HCT116 (cell line): ENCODE measurements around the gene SFTPB. TPM values are rescaled to one million over a fixed set of nuclear protein-coding genes. Genes with fewer than 3 reads are reported as not detected.

ENCODE experiments used
- ATAC-seq: fragments of 200-7000 bp; cut with Tn5 transposase; 2 replicates; pipeline ENCODE4 v1.9.1; 2020; ENCODE audit warnings: mild to moderate bottlenecking, moderate library complexity
- BruUV-seq: library from RNA; stranded (reverse); fragments of 400-500 nt; replicated peaks from 2 replicates; lab custom pipeline; 2021; lab: Mats Ljungman, UMichigan
- CTCF ChIA-PET: fragments of 300-600 bp; sonication (Branson Sonifier 250); formaldehyde crosslinking; loops from one replicate; lab custom pipeline; 2021; ENCODE audit warnings: antibody characterized with exemption; lab: Charles Lee
- POLR2A ChIA-PET: fragments of 300-600, 350-600 bp; sonication (Branson Sonifier 250); formaldehyde crosslinking; loops from one replicate; lab custom pipeline; 2021; ENCODE audit warnings: antibody characterized with exemption; lab: Charles Lee
- RAD21 ChIA-PET, 2 experiments: fragments of 300-600 bp; sonication (Branson Sonifier 250); formaldehyde crosslinking; loops; one replicate each; lab custom pipeline; 2023; ENCODE audit warnings: low total read pairs in 2 of 2; ENCODE audit not compliant: uncharacterized antibody in 2 of 2, unreplicated experiment in 2 of 2, low non-redundant PET in 1 of 2; lab: Charles Lee
- DNase-seq: peaks from one replicate; pipeline ENCODE4 v3.0.0-alpha.2; 2010; ENCODE audit warnings: low read depth, low spot score
- H2AFZ ChIP-seq: fragments of 200-600 bp; shearing (Covaris generic), sonication (generic); 2 replicates; pipeline ENCODE4 v1.6.1; 2017; ENCODE audit warnings: low read depth, mixed run types, mixed read lengths, antibody characterized with exemption, low read length; ENCODE audit not compliant: poor library complexity, severe bottlenecking
- H3K27ac ChIP-seq: 2 replicates; pipeline ENCODE4 v1.5.1; 2012; ENCODE audit warnings: low read depth, low read length
- H3K27me3 ChIP-seq: fragments of 200-600 bp; sonication (generic); 2 replicates; pipeline ENCODE4 v1.6.1; 2016; ENCODE audit warnings: mixed run types, low read length, mixed read lengths; ENCODE audit not compliant: insufficient read depth
- H3K36me3 ChIP-seq, 2 experiments: fragments of 200-500 bp in 1 of 2; fragments of 200-600 bp in 1 of 2; sonication (Bioruptor generic) in 1 of 2; sonication (generic) in 1 of 2; 2 replicates each; pipeline versions ENCODE4 v1.5.1 to v1.6.1; 2014 to 2016; ENCODE audit warnings: low read length in 2 of 2, inconsistent platforms in 1 of 2, mixed read lengths in 1 of 2, mixed run types in 1 of 2; ENCODE audit not compliant: insufficient read depth in 2 of 2, control insufficient read depth in 1 of 2
- H3K4me1 ChIP-seq, 2 experiments: fragments of 200-600 bp in 1 of 2; sonication (generic) in 1 of 2; 2 replicates each; pipeline versions ENCODE4 v1.5.1 to v1.6.1; 2012 to 2017; ENCODE audit warnings: low read length in 2 of 2, inconsistent platforms in 1 of 2, mild to moderate bottlenecking in 1 of 2, mixed read lengths in 1 of 2, mixed run types in 1 of 2, moderate library complexity in 1 of 2; ENCODE audit not compliant: insufficient read depth in 2 of 2, control insufficient read depth in 1 of 2
- H3K4me2 ChIP-seq: fragments of 200-600 bp; sonication (generic); 2 replicates; pipeline ENCODE4 v1.6.1; 2017; ENCODE audit warnings: mixed run types, low read length, mixed read lengths
- H3K4me3 ChIP-seq, 2 experiments: fragments of 200-600 bp in 1 of 2; sonication (generic) in 1 of 2; replicated peaks in 1 of 2; 2 replicates each; pipeline ENCODE4 v1.5.1; 2011 to 2016; ENCODE audit warnings: low read length in 2 of 2, control low read depth in 1 of 2, low read depth in 1 of 2, mild to moderate bottlenecking in 1 of 2, mixed read lengths in 1 of 2, mixed run types in 1 of 2
- H3K79me2 ChIP-seq: fragments of 200-600 bp; sonication (generic); 2 replicates; pipeline ENCODE4 v1.6.1; 2017; ENCODE audit warnings: mild to moderate bottlenecking, mixed run types, low read length, moderate library complexity, mixed read lengths; ENCODE audit not compliant: insufficient read depth
- H3K9ac ChIP-seq: fragments of 200-600 bp; sonication (generic); 2 replicates; pipeline ENCODE4 v1.6.1; 2016; ENCODE audit warnings: low read length, mixed read lengths
- H3K9me2 ChIP-seq: fragments of 200-600 bp; sonication (generic), shearing (Covaris generic); 2 replicates; pipeline ENCODE4 v1.6.1; 2017; ENCODE audit warnings: mixed run types, mild to moderate bottlenecking, moderate library complexity; ENCODE audit not compliant: insufficient read depth
- H3K9me3 ChIP-seq, 2 experiments: fragments of 200-500 bp in 1 of 2; fragments of 200-600 bp in 1 of 2; sonication (Bioruptor generic) in 1 of 2; sonication (generic) in 1 of 2; 2 replicates each; pipeline ENCODE4 v1.6.1; 2014 to 2017; ENCODE audit warnings: low read length in 2 of 2, mixed read lengths in 2 of 2, inconsistent platforms in 1 of 2, low read depth in 1 of 2, mild to moderate bottlenecking in 1 of 2, mixed run types in 1 of 2, moderate library complexity in 1 of 2; ENCODE audit not compliant: control insufficient read depth in 1 of 2, insufficient read depth in 1 of 2
- H4K20me1 ChIP-seq: fragments of 200-600 bp; sonication (generic), shearing (Covaris generic); 2 replicates; pipeline ENCODE4 v1.6.1; 2017; ENCODE audit warnings: mixed run types, mild to moderate bottlenecking, moderate library complexity; ENCODE audit not compliant: insufficient read depth
- CBX3 ChIP-seq: IDR thresholded peaks from 2 replicates; pipeline ENCODE4 v1.6.1; 2012; ENCODE audit warnings: low read depth
- CEBPB ChIP-seq: IDR thresholded peaks from 2 replicates; pipeline ENCODE4 v1.6.1; 2012; ENCODE audit warnings: low read depth
- ELF1 ChIP-seq: IDR thresholded peaks from 2 replicates; pipeline ENCODE4 v1.6.1; 2012; ENCODE audit warnings: low read depth, borderline replicate concordance
- EZH2 ChIP-seq: fragments of 200-600 bp; sonication (generic); IDR thresholded peaks from 2 replicates; pipeline ENCODE4 v1.6.1; 2017; ENCODE audit warnings: antibody characterized with exemption, mixed run types
- EZH2phosphoT487 ChIP-seq: fragments of 200-600 bp; IDR thresholded peaks from 2 replicates; pipeline ENCODE4 v1.6.1; 2018; ENCODE audit warnings: antibody characterized with exemption, borderline replicate concordance
- JUND ChIP-seq: IDR thresholded peaks from 2 replicates; pipeline ENCODE4 v1.6.1; 2012
- MAX ChIP-seq: IDR thresholded peaks from 2 replicates; pipeline ENCODE4 v1.6.1; 2012
- POLR2A ChIP-seq: IDR thresholded peaks from 2 replicates; pipeline ENCODE4 v1.7.0; 2011; ENCODE audit warnings: borderline replicate concordance; ENCODE audit not compliant: insufficient read depth, insufficient read length; ENCODE audit errors: extremely low read depth
- POLR2AphosphoS5 ChIP-seq: IDR thresholded peaks from 2 replicates; pipeline ENCODE4 v1.6.1; 2011; ENCODE audit warnings: mild to moderate bottlenecking, low read depth, low read length, moderate library complexity
- RAD21 ChIP-seq: IDR thresholded peaks from 2 replicates; pipeline ENCODE4 v1.6.1; 2012; ENCODE audit warnings: low read depth, mild to moderate bottlenecking
- SIN3A ChIP-seq: IDR thresholded peaks from 2 replicates; pipeline ENCODE4 v1.6.1; 2012; ENCODE audit warnings: low read depth
- SP1 ChIP-seq: IDR thresholded peaks from 2 replicates; pipeline ENCODE4 v1.6.1; 2012; ENCODE audit warnings: low read depth
- TCF7L2 ChIP-seq: IDR thresholded peaks from 2 replicates; pipeline ENCODE4 v1.7.0; 2011; ENCODE audit warnings: borderline replicate concordance, inconsistent platforms; ENCODE audit not compliant: insufficient read depth, insufficient read length; ENCODE audit errors: extremely low read depth
- YY1 ChIP-seq: IDR thresholded peaks from 2 replicates; pipeline ENCODE4 v1.6.1; 2011; ENCODE audit warnings: low read length, low read depth, moderate library complexity, mild to moderate bottlenecking; ENCODE audit not compliant: insufficient replicate concordance; ENCODE audit errors: extremely low read depth
- ZFX ChIP-seq: fragments of 450-650 bp; IDR thresholded peaks from 2 replicates; pipeline ENCODE4 v1.6.1; 2017
- ZNF274 ChIP-seq: fragments of 200-500 bp; sonication (Bioruptor generic); IDR thresholded peaks from 2 replicates; pipeline ENCODE4 v1.6.1; 2014; ENCODE audit warnings: mild to moderate bottlenecking, low read depth, low read length, inconsistent platforms
- intact Hi-C: fragments of 100-400 bp; cut with micrococcal nuclease; formaldehyde crosslinking; loops from 2 replicates; pipeline ENCODE4 v1.10.0; 2022
- total RNA-seq: library from RNA; stranded (reverse); gene quantifications from one replicate; pipeline ENCODE4 v1.2.1, GENCODE V29; 2021; ENCODE audit not compliant: unreplicated experiment
- TF ChIP-seq, protein P1 (sequence below): IDR thresholded peaks from 2 replicates; pipeline ENCODE4 v1.6.1; 2012; ENCODE audit warnings: low read depth

Gene SFTPB
- total RNA-seq, 1 experiment from 2014 or later: 13.3 TPM

DNA sequence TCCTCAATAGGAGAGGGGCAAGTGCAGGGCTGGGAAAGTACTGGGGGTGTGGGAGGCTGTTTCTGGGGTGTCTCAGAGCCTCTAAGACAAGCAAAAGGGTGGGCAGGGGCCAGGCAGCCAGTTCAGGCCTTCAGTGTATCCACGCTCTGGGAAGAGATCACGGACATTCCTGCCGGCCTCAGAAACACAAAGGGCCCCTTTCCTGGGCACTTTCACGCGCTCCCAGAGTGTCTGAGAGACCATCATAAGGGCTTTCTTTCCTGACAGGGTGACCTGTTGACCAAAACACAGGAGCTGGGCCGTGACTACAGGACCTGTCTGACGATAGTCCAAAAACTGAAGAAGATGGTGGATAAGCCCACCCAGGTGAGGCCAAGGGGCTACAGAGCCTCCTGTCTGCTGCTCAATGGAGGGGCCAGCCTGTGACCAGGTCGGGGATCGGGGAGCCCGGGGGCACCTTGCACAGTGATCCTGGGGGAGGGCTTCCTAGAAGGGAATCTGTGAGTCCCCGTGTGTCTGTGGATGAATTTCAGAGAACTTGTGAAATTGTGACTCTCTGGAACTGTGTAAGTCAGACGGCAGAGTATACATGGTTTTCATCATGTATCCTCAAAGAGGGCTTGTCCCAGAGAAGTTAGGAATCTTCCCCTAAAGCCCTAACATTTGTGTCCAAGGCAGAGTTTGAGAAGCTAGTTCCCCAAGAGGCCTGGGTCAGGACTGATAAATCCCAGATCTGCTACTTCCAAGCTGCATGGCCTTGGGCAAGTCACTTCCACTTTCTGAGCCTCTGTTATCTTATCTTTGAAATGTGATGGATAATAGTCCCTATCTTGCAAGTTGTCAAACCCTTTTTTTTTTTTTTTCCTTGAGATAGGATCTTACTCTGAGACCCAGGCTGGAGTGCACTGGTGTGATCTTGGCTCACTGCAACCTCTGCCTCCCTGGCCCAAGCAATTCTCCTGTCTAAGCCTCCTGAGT lies 28.0 kb upstream of the SFTPB start:
- TF ChIP-seq MAX (no peak), ZNF274 (no peak), SIN3A (no peak), JUND (no peak), POLR2AphosphoS5 (no peak), CEBPB (no peak), CBX3 (no peak), ELF1 (no peak), SP1 (no peak), TCF7L2 (no peak), EZH2 (no peak), EZH2phosphoT487 (no peak), RAD21 (no peak), YY1 (no peak), POLR2A (no peak), ZFX (no peak)
- TF ChIP-seq, protein P1, sequence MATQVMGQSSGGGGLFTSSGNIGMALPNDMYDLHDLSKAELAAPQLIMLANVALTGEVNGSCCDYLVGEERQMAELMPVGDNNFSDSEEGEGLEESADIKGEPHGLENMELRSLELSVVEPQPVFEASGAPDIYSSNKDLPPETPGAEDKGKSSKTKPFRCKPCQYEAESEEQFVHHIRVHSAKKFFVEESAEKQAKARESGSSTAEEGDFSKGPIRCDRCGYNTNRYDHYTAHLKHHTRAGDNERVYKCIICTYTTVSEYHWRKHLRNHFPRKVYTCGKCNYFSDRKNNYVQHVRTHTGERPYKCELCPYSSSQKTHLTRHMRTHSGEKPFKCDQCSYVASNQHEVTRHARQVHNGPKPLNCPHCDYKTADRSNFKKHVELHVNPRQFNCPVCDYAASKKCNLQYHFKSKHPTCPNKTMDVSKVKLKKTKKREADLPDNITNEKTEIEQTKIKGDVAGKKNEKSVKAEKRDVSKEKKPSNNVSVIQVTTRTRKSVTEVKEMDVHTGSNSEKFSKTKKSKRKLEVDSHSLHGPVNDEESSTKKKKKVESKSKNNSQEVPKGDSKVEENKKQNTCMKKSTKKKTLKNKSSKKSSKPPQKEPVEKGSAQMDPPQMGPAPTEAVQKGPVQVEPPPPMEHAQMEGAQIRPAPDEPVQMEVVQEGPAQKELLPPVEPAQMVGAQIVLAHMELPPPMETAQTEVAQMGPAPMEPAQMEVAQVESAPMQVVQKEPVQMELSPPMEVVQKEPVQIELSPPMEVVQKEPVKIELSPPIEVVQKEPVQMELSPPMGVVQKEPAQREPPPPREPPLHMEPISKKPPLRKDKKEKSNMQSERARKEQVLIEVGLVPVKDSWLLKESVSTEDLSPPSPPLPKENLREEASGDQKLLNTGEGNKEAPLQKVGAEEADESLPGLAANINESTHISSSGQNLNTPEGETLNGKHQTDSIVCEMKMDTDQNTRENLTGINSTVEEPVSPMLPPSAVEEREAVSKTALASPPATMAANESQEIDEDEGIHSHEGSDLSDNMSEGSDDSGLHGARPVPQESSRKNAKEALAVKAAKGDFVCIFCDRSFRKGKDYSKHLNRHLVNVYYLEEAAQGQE: no peak
- no peak overlapping the region for H3K27ac ChIP-seq
- no peaks in the 10 kb centered on the region for H4K20me1 ChIP-seq
- ATAC-seq: no peak
- no TSS peak for BruUV-seq
- ChIA-PET CTCF (no interaction called here), RAD21 (no interaction called here), POLR2A (no interaction called here)
- H3K27me3 ChIP-seq: no peaks in the 10 kb centered on the region
- no peak overlapping the region for H3K4me2 ChIP-seq
- H3K4me1 ChIP-seq: peaks cover 3 to 8% of the 10 kb centered on the region in 2 experiments; a peak in 3 of 4 replicates
- no peaks in the 10 kb centered on the region for H3K36me3 ChIP-seq
- no peak overlapping the region for H3K4me3 ChIP-seq
- no peaks in the 10 kb centered on the region for H3K79me2 ChIP-seq
- no peak overlapping the region for H3K9ac ChIP-seq
- DNase-seq: no peak
- H3K9me2 ChIP-seq: no peaks in the 10 kb centered on the region
- H2AFZ ChIP-seq: no peak overlapping the region
- no peaks in the 10 kb centered on the region for H3K9me3 ChIP-seq
- intact Hi-C loops: no loop called here
